SW480 (cell line): ENCODE measurements around the gene PLK1.
A peak's percentile ranks its signal among the peaks of the same experiment; 100 is the strongest.
"Not testable (repeated sequence)": the region's sequence is repeated elsewhere in the genome, so short reads cannot be mapped to it uniquely, and the experiment has no call there.

Source experiments
- DNase-seq: peaks from one replicate; pipeline ENCODE4 v3.0.0-alpha.2; 2016; ENCODE audit warnings: low spot score

Gene PLK1

DNA sequence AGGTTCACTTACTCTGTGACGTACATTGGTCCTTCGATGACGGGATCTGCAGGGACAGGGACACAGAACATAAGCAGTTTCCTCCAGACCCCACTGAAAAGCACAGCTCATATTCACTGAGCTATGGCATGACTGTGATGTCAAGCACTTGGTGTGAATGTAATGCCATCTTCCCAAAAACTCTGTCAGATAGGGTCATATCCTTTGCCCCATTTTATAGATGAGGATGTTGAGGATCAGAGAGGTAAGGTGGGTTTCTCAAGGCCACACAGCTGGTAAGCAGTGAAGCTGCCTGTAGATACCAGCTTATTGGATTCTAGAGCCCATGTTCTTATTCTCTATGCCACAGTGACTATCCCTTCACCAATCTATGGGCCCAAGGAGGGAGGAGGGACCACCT is 31.8 kb downstream of the PLK1 start:
- no peak for DNase-seq

DNA sequence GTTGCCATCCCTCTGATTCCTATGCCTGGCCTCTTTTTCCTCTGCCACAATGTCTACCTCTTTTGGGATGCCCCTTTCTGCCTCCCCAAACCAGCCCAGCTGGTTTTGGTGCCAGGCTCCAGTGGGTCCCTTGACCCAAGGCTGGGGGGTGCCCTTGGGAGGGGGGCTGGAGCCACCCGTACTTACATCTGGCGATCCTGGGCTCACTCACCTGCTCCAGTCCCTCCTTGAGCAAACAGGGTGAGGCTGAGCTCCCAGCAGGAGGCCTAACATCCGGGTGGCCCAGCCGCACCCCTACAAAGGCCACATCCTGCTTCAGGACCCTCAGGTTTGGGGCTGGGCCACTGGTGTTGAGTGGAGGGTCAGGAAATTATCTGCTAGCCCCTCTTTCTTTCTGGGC is 33.1 kb downstream of the PLK1 start:
- DNase-seq, result no peak

DNA sequence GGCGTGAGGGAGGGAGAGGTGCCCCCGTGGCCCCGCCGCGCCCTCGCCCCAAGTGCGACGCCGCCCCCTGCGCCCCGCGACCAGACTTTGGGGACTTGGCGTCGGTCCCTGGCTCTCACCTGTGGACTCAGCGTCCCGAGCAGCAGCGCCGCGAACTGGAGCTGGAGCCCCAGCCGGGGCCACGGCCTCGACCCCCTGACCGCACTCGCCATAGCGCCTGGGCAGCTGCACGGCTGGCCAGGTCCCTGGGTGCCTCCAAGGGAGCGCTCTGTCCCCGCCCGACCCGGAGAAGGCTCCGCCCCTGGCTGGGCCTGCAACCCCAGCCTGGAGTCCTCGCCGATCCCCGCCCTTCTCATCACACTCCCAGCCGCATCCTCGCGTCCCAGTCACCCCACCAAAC is 34.3 kb downstream of the PLK1 start, which contains the start of gene ERN2:
Gene ERN2, minus strand, starts transcription at position 247 of the 400 bp plus-strand sequence. Its CDS starts 35 bp downstream, at position 212.
- no peak for DNase-seq

DNA sequence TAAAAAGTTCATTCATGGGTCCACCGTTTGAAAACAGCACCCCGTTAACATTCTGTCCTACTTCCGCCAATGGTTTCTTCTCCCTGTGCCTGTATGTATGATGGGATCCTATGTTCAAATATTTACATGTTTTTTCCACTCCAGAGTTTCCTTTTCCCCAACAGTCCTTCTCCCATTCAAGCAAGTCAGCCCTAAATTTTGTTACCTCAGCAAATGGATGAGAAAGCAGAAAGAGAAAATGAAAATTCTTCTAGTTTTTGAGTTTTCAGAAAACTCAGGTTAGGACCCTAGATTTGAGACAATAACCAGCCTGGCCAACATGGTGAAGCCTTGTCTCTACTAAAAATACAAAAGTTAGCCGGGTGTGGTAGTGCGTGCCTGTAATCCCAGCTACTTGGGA is 37.8 kb downstream of the PLK1 start:
- DNase-seq, result no peak

DNA sequence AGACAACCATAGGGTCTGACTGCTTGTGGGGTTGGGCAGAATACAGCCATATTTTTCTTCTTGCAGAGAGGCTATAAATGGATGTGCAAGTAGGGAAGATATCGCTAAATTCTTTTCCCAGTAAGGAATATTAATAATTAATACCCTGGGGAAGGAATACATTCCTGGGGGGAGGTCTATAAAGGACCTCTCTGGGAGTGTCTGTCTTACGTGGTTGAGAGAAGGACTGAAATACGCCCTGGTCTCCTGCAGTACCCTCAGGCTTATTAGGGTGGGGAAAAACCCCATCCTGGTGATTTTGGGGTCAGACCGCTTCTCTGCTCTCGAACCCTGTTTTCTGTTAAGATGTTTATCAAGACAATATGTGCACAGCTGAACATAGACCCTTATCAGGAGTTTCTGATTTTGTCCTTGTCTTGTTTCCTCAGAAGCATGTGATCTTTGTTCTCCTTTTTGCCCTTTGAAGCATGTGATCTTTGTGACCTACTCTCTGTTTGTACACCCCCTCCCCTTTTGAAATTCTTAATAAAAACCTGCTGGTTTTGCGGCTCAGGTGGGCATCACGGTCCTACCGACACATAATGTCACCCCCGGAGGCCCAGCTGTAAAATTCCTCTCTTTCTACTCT is 44.0 kb downstream of the PLK1 start:
- DNase-seq, result not testable (repeated sequence)

DNA sequence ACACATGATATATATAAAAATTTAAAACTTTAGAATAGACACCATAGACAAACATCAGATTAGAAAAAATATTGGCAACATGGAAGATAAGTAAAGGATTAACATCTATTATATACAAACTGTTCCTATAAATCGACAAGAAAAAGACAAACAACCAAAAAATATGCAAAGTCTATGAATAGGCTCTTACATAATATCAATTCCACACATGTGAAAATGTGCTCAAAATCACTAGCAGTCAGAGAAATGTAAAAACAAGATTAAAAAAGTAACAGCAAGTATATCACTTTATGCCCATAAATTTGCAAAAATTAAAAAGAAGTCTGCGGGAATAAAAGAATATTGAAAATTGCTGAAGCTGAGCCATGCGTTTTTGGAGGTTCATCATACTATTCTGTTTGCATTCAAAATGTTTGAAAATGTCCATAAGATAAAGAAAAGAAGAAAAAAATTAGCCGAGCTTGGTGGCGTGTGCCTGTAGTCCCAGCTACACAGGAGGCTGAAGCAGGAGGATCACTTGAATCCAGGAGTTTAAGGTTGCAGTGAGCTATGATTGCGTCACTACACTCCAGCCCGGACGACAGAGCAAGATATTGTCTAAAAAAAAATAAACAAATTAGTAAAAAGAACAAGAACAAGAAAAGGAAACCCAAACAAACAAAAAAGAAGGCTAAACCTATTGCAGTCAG is 45.6 kb downstream of the PLK1 start:
- no peak for DNase-seq

DNA sequence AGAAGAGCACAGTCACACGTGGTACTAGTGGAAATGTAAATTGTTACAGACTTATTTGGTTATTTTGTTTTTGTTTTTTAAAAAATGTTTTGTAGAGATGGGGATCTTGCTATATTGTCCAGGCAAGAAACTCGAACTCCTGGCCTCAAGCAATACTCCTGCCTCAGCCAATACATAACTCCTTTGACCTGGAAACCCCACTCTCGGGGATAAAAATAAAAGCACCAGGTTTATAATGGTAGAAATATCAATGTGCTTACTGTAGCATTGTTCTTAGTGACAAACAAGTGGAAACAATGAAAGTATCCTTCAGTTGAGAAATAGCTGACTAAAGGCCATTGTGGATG is 46.1 kb downstream of the PLK1 start:
- no peak for DNase-seq

DNA sequence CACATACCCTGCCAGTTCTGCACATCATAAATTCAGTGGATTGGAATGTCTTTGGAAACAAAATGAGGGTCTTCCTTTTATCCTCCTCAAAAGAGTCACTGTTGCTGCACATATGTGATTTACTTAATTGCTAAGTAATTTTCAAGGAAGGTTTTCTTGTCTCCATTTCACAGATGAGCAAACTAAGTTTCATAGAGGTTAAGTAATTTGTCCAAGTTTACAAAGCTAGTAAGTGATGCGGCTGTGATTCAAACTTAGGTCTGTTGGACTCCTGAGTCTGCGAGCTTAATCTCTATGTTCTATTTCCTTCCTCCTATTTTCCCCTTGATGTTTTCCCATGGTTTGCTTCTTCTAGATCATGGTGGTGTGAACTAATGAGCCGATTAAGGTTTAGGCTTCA is 48.0 kb downstream of the PLK1 start:
- no peak for DNase-seq

DNA sequence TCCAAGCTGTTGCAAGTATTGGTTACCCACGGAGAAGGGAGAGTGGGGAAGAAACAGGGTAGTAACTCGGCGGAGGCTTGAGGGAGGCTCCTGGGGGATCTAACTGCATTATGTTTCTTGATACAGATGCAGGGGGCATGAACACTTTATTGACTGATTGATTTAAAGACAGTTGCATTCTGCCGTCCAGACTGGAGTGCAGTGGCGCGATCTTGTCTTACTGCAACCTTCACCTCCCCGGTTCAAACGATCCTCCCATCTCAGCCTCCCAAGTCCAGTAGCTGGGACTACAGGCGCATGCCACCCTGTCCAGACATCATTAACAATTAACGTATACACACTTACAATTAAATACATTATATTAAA is 49.4 kb downstream of the PLK1 start:
- DNase-seq, result no peak

DNA sequence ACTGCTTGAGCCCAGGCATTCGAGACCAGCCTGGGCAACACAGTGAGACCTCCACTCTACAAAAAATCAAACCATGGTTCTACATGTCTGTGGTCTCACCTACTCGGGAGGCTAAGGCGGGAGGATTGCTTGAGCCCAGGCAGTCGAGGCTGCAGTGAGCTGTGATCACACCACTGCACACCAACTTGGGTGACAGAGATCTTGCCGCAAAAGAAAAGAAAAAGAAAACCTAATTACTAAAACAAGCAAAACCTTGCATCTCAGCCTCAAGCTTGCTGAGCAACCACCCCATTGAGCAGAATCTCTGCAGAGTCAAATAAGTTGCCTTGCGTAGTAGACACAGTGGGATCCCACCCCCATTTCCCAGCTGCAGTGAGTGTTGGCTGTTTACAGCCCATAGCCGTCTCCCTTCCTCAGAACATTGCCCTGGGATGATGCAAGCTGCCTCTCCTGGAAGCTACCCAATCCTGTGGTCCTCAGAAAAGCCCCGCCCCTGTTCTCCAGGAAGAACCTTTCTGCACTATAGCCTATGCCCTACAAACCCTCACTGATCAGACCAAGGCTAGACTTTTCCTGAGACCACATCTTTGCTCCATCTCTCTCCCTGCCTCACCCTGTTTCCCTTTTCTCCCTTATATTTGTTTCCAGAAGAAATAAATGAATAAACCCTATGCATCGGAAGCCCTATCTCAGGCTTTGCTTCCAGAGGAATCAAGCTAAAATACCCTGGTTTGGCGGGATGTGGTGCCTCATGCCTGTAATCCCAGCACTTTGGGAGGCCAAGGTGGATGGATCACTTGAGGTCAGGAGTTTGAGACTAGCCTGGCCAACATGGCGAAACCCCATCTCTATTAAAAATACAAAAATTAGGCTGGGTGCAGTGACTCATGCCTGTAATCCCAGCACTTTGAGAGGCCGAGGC is 51.1 kb downstream of the PLK1 start:
- DNase-seq, result peak; percentile 29

DNA sequence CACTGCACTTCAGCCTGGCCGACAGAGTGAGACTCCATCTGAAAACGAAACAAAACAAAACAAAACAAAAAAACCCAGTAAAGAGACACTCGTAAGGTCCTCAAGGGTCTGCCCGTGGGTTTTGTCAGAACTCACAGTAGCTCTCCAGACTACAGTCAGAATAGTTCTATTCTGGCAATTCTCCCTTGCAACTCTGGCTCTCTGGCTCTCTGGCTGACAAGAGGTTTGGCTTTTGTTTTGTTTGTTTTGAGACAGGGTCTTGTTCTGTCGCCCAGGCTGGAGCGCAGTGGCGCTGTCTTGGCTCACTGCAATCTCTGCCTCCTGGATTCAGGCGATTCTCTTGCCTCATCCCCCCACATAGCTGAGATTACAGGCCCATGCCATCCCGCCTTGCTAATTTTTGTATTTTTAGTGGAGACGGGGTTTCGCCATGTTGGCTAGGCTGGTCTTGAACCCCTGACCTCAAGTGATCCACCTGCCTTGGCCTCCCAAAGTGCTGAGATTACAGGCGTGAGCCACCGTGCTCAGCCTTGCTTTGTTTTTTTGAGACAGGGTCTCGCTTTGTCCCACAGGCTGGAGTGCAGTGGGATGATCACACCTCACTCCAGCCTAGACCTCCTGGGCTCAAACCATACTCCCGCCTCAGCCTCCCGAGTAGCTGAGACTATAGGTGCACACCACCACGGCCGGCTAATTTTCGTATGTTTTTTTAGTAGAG is 55.6 kb downstream of the PLK1 start:
- DNase-seq, result no peak

DNA sequence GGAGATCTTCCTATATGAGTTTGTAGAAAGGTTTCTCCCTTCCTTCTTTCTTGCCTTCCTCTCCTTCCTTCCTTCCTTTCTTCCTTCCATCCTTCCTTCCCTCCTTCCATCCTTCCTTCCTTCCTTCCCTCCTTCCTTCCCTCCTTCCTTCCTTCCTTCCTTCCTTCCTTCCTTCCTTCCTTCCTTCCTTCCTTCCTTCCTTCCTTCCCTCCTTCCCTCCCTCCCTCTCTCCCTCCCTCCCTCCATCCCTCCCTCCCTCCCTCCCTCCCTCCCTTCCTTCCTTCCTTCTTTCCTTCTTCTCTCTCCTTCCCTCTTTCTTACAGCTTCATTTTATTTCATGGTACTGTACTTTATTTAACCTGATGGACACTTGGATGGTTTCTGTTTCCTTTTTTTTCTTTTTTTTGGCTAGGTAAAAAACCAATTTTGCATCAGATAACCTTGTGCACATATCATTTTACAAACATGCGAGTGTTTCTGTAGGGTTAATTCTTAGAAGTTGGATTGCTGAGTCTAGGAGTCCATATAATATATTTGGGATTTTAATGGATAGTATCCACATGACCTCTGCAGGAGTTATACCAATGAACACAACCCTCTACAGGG is 58.8 kb downstream of the PLK1 start:
- DNase-seq, result not testable (repeated sequence)

DNA sequence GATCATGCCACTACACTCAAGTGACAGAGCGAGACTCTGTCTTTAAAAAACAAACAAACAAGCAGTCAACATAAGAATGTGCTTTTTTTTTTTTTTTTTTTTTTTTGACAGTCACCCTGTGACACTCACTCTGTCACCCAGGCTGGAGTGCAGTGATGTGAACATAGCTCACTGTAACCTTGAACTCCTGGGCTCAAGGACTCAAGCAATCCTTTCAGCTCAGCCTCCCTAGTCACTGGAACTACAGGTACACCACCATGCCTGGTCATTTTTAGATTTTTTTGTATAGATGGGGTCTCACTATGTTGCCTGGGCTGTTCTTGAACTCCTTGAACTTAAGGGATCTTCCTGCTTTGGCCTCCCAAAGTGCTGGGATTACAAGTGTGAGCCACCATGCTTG is 60.8 kb downstream of the PLK1 start:
- no peak for DNase-seq
